Kidney glomerular epithelial cell (primary cell): ENCODE results near the gene SORL1.

Experiments
- DNase-seq: peaks from one replicate; lab custom pipeline; 2025; lab: John Stamatoyannopoulos, UW

SORL1 gene

DNA sequence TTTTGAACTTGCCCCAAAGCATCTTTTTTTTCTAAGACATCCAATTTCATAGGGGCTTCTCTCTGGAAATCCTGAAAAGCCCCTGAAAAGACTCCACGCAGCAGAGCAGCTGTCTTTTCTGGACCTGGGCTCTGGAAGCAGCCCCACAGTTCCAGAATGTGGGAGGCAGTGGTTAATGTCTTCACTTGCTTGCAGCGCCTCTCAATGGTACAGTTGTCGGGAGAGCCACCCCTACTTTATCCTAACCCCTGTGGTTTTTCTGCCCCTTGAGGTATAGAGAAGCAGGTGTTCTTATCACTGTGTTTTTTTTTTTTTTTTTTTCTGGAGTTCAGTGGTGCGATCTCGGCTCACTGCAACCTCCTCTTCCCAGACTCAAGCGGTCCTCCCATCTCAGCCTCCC lies 84.0 kb downstream of the SORL1 start:
- no peak for DNase-seq

DNA sequence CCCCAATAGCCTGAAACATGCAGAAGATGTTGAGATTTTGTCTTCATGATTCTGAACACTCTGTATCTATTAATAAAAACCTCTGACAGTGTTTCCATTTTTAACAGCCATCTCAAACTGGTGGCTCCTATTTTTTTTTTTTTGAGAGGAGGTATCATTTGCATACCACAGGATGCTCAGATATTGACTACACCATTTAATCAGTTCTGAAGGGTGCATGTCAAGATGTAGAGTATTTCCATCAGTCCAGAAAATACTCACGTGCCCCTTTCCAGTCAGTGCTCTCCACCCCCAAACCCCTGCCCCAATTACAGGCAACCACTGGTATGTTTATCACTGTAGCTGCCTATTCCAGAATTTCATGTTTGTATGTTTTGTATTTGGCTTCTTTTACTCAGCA lies 85.9 kb downstream of the SORL1 start:
- DNase-seq = no peak

DNA sequence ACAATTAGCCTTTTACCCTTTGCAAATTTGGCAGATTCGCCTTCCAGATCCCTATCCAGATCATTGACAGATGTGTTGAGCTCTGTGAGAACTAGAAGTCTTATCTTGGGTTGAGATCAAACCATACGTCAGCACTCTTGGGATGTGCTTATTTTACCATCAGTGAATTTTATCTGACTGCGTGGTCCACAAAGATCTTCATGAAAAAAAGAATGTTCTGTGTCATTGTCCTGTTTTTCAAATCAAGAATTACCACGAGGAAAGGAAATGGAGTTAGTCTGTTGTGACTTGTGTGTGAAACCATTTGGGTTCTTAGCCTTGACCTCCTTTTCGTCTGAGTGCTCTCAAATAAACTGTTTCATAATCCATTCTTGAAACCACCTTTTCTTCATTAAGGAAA lies 86.9 kb downstream of the SORL1 start:
- no peak for DNase-seq

DNA sequence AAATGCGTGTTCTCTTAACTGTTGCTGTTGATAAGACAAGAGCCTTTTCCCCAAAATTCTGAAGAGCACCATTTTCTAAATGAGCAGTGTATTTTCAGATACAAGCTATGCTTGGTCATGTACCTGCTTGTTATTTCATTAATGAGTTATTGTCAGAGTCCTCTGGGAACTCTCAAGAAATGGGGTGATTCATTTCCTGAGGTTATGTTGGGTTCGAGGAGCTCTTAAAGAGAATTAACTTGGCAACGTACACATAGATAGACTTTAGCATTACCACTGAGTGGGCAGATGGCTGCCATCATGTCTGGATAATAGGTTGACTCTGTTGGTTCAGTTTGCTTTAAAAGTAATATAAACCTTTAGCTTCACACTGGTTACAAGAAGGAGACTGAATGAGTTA lies 88.5 kb downstream of the SORL1 start:
- DNase-seq = no peak

DNA sequence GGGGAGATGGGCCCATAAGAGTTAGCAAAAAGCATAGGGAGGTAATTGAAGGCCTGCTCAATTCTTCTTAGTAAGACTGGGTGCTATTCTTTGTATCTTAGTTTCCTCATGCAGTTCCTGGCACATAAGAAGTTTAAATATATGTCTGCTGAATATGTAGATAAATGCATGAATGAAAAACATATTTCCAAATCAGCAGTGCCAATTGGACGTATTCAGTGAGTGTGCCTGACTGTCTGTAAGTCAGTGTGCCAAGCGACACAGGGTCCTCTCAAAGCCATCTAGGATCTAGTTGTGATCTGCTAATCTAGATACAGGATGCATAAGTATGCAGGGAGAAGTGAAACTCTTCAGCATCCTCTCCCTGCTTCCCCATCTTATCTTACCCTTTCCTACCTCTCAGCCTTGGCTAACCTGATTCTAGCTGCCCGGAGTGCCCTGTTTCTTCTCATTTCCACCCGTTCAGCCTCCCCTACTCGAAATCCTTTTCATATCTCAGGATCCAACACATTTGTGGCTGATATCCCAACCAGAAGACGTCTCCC lies 91.8 kb downstream of the SORL1 start:
- DNase-seq = no peak

DNA sequence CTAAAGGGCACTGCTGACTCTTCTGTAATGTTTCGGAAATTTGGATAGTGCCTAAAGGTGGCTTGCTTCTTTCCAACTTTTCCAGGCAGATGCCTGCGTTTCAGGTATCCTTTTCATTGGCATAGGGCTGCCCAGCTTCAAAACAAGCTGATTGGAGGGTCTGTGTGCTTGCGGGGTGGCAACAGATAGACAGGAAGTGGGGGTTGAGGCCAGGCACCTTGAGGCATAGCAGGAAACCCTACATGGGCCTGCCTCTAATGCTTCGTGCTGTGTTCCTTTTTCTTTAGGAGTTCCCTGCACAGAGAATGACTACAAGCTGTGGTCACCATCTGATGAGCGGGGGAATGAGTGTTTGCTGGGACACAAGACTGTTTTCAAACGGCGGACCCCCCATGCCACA lies 92.8 kb downstream of the SORL1 start:
- DNase-seq = no peak

DNA sequence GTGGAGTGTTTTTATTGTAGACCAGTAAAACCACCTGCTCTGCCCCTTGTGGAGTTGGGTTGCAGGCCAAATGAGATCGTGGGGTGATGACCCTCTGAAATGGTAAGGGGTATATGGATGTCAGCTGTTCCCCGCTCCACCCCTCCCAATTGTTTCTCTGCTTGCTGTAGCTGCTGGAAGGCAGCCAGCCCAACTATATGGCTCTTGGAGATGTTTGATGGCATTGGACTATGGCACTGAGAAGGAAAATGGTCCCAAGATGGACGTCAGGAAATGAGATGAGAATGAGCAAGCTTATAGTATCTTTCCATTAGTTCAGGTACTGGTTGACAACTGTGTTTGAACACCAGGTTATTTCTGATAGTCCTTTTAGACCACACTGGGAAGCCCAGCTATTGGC lies 95.5 kb downstream of the SORL1 start:
- DNase-seq = no peak

DNA sequence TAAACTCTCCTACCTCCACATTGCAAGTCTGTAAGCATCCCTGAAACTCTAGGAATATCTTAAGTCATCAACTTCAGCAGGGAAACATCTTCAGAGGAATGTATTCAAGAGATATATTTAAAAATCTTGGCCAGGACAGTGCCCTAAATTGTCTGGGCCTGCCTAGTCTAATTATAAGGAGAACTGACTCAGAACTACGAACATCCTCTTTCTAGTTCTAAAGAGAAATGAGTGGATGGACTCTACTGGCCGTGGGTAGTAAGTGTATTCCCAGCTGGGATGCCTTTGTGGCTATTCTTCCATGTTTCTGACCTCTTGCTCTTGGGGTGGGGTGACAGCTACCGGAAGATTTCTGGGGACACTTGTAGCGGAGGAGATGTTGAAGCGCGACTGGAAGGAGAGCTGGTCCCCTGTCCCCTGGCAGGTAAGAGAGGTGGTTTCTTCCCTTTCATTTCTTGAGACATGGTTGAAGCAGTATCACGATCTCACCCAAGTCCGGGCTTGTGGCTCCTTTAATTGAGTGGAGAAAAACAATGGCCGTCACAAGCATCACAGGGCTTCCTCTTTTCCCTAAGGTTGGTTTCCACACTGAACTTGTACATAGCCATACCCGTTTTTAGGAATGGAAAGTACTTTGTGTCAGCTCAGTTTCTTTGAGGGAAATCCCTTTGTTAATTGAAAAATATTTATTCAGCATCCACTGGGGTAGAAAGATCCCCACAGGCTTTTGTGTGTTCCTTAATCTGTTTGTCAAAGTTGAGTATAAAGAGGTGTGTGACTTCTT lies 98.3 kb downstream of the SORL1 start:
- no peak for DNase-seq

DNA sequence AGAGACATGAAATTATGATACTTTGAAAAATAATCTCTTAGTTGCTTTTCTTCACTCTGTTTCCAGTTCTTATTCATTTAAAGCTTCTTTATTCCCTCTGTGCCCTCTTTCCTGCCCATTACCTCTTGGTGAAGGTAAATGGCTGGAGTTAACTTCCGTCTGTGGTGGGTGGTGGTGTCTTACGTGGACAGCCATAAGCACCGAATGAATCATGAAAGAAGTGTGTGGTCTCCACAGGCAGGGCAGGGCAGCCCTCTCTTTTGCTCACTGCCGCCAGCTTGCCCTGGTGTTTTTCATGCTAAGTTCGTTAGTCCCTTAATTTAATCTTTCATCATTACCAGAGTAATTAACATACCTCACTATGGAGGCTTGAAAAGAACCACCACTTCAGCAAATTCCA lies 99.3 kb downstream of the SORL1 start:
- DNase-seq = no peak

DNA sequence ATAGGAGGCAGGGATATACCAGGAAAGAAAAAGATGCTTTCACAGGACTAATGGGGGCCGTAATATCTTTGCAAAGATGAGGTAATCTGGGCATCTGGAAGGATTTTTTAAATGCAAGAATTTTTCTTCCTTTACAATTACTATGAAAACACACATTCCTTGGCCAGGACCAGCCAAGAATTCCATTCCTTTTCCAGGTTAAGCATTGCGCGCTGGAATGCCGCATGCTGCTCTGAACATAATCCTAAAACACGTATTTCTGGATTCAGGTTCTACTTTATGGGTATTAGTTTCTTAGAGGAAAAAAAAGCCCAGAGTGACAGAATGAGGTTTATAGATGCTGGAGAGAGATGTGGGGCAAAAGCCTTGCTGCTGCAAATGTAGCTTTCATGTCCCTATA lies 100.0 kb downstream of the SORL1 start:
- no peak for DNase-seq

DNA sequence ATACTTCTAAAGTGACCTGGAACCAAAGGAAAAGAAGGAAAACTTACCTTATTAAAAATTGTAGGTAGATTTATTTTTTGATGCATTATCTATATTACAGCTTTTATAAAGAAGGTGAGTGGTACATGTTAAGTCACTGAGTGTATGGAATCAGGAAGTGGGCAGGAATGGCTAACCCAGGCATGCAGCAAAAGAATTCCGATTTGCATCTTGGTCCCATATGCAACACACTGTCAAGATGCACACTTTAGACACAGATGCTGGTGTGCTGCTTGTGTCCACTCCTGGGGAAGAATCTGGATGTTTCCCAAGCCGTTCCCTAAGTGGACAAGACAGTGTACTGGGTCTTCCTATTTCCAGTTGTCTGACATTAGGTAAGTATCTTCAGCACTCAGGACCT lies 100.5 kb downstream of the SORL1 start:
- no peak for DNase-seq

DNA sequence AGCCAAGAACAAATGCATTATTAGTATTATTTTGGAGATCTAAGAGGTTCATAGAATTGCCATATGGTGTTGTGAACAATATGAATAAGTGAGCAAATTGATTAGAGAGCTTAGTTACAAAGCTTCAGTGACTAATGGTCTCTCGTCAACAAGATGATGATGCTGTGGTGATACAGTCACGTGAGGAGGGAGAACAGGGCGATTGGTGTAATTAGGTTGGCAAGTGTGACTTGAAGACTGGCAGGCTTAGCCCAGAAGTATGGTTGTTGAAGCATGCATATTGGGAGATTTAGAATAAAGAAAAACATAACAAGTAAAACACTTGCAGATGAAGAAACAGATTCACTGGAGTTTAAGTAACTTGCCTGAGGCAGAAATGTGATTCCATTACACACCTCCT lies 101.3 kb downstream of the SORL1 start:
- DNase-seq = no peak

DNA sequence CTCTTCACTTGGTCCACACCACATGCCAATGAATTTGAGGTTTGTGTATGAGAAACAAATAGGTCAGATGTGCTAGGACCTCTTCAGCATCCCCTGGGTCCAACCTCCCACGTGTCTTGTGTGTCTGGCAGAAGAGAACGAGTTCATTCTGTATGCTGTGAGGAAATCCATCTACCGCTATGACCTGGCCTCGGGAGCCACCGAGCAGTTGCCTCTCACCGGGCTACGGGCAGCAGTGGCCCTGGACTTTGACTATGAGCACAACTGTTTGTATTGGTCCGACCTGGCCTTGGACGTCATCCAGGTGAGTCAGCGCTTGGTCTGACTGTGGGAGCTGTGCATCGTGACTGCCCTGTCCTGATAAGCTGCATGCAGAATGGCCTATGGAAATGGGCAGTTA lies 101.7 kb downstream of the SORL1 start:
- no peak for DNase-seq

DNA sequence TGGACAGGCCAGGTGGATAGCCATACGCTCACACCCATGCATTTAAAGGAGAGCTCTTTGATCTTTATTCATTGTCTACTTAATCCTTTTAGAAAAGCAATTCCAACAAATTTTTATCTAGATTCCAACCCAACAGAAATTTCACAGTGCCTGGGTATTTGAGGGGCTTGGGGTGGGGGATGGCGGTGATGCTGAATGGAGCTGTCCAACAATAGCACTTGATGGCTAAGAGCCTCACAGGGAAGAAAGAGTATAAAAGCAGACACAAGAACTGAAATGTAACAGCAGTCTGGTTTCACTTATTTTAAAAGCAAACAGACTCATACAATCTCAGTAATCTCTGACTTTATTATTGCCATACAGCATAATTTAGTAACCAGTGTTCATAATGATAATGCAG lies 102.4 kb downstream of the SORL1 start:
- DNase-seq = no peak

DNA sequence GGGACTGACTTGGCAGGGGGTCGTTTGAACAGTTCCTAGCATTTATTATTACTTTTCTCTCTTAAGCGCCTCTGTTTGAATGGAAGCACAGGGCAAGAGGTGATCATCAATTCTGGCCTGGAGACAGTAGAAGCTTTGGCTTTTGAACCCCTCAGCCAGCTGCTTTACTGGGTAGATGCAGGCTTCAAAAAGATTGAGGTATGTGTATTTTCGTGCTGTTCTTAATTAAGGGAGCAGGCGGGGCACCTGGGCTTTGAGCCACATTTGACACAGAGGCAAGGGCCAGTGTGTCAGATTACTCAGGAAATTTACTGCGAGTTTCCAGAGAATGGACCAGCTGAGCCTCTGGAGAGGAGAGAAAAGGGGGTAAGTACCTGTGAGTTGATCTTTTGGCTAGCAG lies 103.0 kb downstream of the SORL1 start:
- DNase-seq = no peak

DNA sequence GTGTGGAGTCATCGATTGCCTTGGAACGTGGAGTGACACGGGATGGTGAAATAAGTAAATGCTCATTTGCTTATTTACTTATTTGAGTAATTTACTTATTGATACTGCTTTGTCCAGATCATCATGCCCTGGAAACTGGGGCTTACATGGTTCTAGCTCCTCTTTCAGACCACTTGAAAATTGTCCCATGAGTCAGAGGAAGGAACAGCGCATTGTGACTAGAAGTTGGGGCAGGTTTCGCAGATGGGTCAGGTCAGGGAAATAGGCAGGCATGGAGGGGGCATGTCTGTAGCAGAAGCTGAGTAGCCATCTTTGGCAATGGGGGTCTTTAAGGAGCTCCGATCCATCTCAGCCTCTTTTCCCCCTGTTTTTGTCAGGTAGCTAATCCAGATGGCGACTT lies 104.8 kb downstream of the SORL1 start:
- DNase-seq = no peak

DNA sequence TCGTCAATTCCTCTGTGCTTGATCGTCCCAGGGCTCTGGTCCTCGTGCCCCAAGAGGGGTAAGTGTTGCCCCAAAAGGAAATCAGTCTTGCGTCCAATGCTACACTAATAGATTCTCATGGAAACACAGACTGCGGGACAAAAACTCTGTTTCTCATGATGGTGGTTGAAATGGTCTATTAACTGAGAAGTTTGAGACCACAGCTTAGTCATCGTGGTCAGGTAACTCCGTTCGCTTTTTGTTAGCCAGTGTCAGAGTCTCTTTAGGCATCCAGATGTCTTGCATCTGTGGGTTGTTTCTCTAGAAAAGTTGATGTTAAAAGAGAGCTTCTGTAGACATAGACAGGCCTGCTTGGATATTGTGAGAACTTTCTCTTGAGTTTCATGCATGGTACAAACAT lies 105.2 kb downstream of the SORL1 start:
- no peak for DNase-seq

DNA sequence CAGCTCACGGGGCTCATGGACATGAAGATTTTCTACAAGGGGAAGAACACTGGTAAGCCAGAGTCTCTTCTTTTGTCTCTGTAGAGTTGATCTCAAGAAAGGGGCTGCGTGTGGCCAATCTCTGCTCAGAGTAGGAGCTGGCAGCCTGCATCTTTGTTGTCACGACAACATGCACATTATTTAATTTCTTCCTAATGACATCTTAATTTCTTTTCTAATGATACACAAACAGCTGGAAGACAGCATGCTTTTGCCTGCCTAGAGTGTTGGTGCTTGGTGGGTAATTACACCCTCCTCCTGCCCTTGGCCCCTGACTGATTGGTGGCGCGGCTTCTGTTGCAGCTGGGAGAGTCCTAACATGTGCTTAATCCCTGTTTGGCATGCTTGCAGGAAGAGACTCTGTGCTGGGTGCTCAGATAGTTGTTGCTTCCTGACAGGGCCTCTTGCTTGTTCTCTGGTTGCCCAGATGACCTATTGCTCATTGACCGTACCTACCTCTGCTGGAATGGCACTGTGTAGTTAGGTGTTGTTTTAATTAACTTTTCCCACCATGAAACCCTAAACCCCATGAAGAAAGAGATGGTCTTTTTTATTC lies 107.6 kb downstream of the SORL1 start:
- DNase-seq = no peak

DNA sequence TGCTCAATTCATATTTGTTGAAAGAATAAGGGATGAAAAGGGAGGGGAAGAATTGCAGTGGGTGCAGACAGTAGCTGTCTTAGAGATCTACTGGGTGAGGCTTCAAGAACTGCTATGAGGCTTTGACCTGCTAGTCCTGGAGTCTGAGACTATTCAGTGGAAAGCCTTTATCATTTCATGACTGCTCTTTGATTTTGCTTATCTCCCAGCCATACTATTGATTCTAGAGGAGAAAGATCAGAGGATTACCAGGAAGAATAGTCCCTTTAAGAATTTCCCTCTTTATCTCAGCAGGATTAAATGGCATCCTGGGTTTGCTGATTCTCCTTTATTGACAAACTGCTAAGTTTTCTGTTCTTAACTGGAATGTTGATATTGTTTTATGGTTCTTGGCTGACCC lies 108.1 kb downstream of the SORL1 start:
- no peak for DNase-seq

DNA sequence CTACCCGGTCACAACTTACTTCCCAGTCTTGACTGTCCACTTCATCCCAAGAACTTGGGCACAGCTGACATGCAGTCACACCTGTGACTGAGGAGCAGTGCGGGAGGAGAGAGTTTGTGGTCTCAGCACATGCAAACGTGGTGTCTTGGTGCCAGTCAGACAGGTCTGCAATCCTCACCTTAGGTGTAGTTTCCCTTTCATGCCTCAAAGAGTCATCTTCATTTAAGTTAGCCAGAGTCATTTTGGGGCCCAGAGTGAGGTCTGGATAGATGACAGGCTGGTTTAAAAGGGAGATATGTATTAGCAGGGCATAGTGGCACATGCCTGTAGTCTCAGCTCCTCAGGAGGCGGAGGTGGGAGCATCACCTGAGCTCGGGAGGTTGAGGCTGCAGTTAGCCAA lies 109.1 kb downstream of the SORL1 start:
- DNase-seq = no peak

DNA sequence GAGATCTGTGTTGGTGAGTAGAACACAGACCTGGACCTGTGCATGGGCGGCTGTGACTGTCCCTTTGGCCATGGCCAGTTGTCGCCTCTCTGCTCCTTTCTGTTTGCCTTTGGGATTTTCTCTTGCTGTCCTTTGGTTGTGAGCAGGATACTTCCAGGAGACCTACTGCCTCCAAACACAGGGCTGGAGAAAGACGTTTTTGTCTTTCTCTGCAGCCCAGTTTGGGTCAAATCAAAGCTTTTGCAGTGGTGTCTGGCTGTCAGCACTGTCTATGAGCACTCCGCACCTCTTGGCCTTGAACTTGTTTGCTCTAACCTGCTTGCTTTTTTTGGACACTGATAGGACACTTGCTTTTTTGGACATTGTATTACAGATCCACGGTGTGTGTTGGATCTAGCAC lies 109.6 kb downstream of the SORL1 start:
- DNase-seq = no peak

DNA sequence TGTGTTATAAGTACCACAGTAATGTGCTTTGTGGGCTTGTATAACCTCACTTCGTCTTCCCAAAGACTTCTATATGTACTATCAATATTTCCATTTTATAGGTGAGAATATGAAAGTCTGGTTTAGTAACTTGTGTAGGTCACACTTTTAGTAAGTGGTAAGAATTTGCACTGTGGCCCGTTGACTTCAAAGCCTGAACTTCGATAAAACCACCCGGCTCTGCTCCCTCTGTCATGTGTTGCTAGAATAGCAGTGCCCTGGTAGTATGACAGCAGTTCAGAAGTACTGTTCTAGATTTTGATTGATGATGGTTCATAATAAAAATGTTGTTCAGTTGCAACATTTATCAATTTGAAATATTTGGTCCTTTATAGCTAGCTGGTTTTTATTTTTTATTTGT lies 110.9 kb downstream of the SORL1 start:
- no peak for DNase-seq

DNA sequence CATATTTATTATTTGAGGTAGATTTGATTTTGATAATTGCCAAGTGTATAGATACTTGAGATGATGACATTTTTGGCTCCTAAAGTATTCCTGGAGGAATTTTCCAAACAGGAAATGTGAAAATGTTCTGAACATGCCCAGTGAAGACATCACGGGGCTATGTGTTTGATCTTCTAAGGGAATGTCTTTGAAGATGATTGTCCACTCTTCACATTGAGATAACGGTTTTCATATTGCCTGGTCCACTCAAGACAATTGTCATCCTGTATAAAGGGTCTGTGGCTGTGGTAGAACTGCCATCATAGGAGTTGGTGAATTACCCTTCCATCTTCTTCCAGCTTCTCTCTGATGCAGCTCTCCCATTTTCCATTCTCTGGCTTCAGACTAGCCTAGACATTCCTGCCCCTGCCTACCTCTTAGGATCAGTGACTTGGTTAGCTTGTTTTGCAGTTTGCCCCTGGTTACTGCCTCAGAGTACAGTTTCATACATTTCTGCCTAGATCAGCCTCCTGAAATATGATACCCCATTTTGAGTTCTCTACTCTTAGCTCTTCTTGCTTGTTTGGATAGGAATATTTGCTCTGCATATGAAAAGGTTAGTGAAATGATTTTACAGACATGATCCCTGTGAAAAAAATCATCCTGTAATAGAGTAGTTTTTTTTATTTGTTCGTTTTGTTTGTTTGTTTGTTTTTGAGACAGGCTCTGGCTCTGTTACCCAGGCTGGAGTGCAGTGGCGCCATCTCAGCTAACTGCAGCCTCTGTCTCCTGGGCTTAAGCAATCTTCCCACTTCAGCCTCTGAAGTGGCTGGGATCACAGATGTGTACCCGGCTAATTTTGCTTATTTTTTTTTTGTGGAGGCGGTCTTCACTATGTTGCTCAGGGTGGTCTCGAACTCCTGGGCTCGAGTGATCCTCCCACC lies 112.0 kb downstream of the SORL1 start:
- no peak for DNase-seq
